PFSK-1 (cell line): Measurements from ENCODE around the gene CHRND.

Experiments
- FOXP2 ChIP-seq: optimal IDR thresholded peaks from 2 replicates; pipeline ENCODE3; 2011; ENCODE audit warnings: borderline replicate concordance, control low read depth, inconsistent platforms; ENCODE audit not compliant: insufficient read depth; ENCODE audit errors: extremely low read length, extremely low read depth
- REST ChIP-seq, 2 experiments: IDR thresholded peaks; 2 replicates each; pipeline versions ENCODE4 v1.6.1 to v1.8.0; 2011 to 2012; ENCODE audit warnings: low read depth in 2 of 2, low read length in 2 of 2, control low read depth in 1 of 2, inconsistent platforms in 1 of 2, mild to moderate bottlenecking in 1 of 2, moderate library complexity in 1 of 2; ENCODE audit not compliant: insufficient read depth in 1 of 2

GRCh38 chr2:232581725-232582124 is 55.8 kb downstream of the CHRND start:
- TF ChIP-seq REST (IDR thresholded peaks at IDR 0.05; ENCODE audit: insufficient read depth in 1 of 2, low read depth in 2 of 2, low read length in 2 of 2) (no peak), FOXP2 (no peak)
